ENCODE results near the gene FAM110A.
A peak's percentile ranks its signal among the peaks of the same experiment; 100 is the strongest.

The FAM110A gene

DNA sequence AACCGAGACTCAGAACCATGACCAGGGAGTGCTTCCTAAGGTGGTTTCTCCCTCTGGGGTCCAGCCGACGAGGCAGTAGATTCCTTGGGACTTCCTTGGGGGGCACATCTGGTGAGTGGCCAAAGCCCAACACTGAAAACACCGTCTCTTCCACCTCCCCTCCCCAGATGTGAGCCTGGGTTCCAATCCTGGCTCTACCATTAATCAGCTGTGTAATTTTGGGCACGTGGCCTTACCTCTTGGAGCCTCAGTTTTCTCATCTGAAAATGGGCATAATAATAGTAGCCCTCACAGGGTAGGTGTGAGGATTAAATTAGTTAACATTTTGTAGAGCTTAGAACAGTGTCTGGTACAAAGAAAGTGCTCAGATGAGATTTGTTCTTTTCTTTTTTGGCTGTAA lies 5.5 kb downstream of the FAM110A start:
- FAIRE-seq (no peak), DNase-seq (ENCODE audit: insufficient read length) (no peak)
- TF ChIP-seq TAF1 (IDR thresholded peaks at IDR 0.05; ENCODE audit: borderline replicate concordance, low read depth, low read length) (no peak), POLR2A (IDR thresholded peaks at IDR 0.05; ENCODE audit: low read depth, low read length) (no peak), POLR2AphosphoS5 (IDR thresholded peaks at IDR 0.05; ENCODE audit: low read depth, low read length) (no peak)

DNA sequence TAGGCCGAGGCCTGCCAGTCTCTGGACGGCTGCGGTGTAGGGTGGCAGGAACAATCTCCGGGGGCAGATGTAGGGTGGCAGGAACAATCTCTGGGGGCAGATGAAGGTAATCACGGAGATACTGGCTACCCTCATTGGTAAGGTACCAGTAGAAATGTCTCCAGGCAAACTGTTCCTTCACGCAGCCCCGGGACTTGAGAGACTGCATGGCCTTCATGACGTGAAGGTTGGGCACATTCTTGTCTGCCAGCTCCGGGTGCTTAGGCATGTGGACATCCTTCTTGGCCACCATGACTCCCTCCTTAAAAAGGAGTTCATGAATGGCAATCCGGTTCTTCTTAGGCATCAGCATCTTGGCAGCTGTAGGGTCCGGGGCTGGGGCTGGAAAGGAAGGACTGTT lies 6.1 kb downstream of the FAM110A start:
- DNase-seq (ENCODE audit: insufficient read length) (no peak), FAIRE-seq (no peak)
- TF ChIP-seq POLR2AphosphoS5 (IDR thresholded peaks at IDR 0.05; ENCODE audit: low read depth, low read length) = no peak
- no peak for TF ChIP-seq POLR2A (IDR thresholded peaks at IDR 0.05; ENCODE audit: low read depth, low read length)
- TF ChIP-seq TAF1 (IDR thresholded peaks at IDR 0.05; ENCODE audit: borderline replicate concordance, low read depth, low read length) = no peak

DNA sequence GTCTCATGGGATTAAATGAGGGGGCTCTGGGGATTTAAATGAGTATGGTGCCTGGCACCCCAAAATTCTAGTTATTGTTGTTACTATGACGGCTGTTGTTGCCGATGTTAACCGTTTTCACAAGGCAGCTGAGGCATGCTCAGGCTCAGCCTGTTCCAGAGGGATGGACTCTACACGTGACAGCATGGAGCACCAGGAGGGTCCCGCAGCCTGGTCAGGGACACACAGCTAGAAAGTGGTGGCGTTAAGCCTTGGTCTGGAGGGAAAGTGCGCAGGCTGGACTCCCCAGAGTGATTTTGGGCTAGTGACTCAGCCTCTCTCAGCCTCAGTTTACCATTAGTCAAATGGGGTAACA lies 7.0 kb downstream of the FAM110A start:
- no peak for TF ChIP-seq POLR2AphosphoS5 (IDR thresholded peaks at IDR 0.05; ENCODE audit: low read depth, low read length)
- TF ChIP-seq POLR2A (IDR thresholded peaks at IDR 0.05; ENCODE audit: low read depth, low read length) = no peak
- no peak for TF ChIP-seq TAF1 (IDR thresholded peaks at IDR 0.05; ENCODE audit: borderline replicate concordance, low read depth, low read length)
- DNase-seq (ENCODE audit: insufficient read length) (no peak), FAIRE-seq (no peak)

DNA sequence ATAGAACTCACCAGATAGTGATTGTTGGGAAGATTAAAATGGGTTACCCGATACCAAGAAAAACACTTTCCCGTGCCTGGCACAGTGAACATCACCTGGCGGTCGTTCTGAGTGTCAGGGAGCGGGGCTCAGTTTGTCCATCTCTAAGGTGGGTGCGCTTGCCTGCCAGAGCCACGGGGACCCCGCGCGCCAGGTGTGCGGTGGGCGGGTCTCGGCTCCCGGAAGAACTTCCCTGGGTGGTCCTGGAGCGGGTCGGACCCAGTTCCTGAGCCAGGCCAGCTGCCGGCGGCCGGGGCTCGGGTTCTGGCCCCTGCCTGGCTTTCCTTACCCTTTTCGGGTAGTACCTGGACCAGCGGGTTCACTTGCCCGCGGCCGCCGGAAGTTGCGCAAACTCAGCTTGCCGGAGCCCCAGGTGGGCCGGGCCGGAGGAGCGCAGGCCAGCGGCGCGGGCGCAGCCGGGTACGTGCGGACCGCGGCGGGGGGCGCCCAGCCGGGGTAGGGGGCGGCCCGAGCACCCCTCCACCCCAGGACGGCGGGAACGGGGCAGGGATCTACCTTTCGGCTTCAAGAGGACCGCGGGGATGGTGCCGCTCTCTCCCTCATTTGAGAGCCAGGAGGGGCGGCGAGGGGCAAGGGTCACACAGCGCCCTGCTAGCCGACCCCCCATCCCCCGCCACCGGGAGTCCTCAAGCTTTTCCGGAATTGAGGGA lies 7.5 kb downstream of the FAM110A start:
- FAIRE-seq = no peak
- no peak for TF ChIP-seq POLR2A (IDR thresholded peaks at IDR 0.05; ENCODE audit: low read depth, low read length)
- TF ChIP-seq TAF1 (IDR thresholded peaks at IDR 0.05; ENCODE audit: borderline replicate concordance, low read depth, low read length) = no peak
- no peak for TF ChIP-seq POLR2AphosphoS5 (IDR thresholded peaks at IDR 0.05; ENCODE audit: low read depth, low read length)
- no peak for DNase-seq (ENCODE audit: insufficient read length)

DNA sequence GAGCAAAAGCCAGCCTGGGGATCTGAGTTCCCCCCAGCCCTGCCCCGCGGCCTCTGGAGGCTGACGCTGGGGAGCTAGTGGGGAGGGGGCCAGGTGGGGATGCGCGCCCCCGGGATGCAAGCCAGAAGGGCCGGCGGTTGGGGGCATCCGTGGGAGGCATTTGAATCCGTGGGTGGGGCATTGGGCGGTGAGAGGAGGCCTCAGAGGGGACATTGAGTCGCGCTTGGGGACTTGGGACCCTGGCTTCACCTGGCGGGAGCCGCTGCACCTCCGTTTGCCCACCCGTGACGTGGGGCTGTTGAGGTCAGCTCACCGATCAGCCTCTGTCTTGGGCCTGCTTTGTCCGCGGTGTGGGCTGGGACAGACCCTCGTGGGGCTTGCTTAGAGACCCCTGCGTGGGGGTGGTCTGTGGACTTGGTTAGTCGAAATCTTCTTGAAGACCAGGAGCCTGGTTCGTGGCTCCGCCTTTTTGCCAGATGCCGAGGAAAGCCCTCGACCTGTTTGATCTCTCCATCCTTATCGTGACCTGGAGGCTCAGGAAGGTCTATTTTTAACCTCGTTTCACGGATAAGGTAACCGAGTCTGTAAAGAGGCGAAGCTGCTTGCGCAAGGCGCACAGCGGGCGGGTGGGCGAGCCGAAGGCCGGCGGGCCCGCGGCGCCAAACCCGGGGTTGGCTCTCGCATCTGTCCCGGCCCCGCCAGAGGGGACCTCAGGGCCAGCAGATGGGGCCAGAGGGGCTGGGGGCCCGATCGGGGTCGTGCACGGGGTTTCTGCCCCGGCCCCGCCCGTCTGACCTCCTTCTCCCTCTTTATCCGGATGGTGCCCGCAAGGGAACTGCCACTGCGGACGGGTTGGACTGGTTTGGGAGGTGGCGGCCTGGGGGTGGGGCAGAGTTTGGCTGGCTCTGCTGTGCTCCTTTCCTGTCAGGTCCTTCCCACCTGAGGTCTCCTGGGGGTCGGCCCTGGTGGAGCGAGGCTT lies 8.3 kb downstream of the FAM110A start:
- FAIRE-seq (no peak), DNase-seq (ENCODE audit: insufficient read length) (no peak)
- TF ChIP-seq POLR2AphosphoS5 (IDR thresholded peaks at IDR 0.05; ENCODE audit: low read depth, low read length) (no peak), POLR2A (IDR thresholded peaks at IDR 0.05; ENCODE audit: low read depth, low read length) (no peak), TAF1 (IDR thresholded peaks at IDR 0.05; ENCODE audit: borderline replicate concordance, low read depth, low read length) (no peak)

DNA sequence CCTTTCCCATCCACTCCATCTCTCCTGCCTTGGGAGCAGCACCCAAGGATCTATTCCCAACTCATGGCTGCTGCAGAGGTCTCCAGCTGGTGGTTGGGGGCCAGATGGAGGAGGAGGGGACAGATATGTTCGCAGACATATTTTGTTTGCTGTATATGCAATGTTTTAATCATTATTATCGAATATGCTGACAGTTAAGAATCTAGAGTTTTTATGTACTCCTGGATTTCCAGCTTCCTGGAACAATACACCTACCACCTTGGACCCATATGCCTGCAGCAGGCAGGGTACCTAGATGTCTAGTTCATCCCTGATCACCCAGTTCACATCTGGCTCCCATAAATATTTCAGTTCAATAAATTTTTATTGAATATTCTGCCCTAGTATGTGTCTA lies 9.0 kb downstream of the FAM110A start:
- no peak for TF ChIP-seq POLR2A (IDR thresholded peaks at IDR 0.05; ENCODE audit: low read depth, low read length)
- TF ChIP-seq POLR2AphosphoS5 (IDR thresholded peaks at IDR 0.05; ENCODE audit: low read depth, low read length) = no peak
- TF ChIP-seq TAF1 (IDR thresholded peaks at IDR 0.05; ENCODE audit: borderline replicate concordance, low read depth, low read length) = no peak
- FAIRE-seq = no peak
- no peak for DNase-seq (ENCODE audit: insufficient read length)

DNA sequence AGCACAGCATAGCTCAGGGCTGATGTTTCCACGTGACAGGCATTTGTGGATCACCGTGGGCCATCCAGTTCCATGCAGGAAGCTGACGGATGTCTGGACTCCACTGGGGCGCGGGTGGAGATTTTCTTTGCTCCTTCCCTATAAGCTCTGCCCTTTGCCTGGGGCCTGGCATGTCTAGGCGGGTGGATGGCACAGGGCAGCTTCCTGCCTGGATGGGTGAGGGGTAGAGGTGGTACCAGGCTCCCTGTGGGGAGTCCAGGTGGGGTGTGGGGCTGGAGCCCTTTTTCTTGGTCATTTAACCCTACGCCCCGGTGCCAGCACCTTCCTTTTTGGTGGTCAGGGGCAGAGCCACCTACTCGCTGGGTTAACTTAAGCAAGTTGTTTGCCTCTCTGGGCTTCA lies 10.4 kb downstream of the FAM110A start:
- DNase-seq (ENCODE audit: insufficient read length) = no peak
- no peak for FAIRE-seq
- TF ChIP-seq TAF1 (IDR thresholded peaks at IDR 0.05; ENCODE audit: borderline replicate concordance, low read depth, low read length) (no peak), POLR2AphosphoS5 (IDR thresholded peaks at IDR 0.05; ENCODE audit: low read depth, low read length) (no peak), POLR2A (IDR thresholded peaks at IDR 0.05; ENCODE audit: low read depth, low read length) (no peak)

DNA sequence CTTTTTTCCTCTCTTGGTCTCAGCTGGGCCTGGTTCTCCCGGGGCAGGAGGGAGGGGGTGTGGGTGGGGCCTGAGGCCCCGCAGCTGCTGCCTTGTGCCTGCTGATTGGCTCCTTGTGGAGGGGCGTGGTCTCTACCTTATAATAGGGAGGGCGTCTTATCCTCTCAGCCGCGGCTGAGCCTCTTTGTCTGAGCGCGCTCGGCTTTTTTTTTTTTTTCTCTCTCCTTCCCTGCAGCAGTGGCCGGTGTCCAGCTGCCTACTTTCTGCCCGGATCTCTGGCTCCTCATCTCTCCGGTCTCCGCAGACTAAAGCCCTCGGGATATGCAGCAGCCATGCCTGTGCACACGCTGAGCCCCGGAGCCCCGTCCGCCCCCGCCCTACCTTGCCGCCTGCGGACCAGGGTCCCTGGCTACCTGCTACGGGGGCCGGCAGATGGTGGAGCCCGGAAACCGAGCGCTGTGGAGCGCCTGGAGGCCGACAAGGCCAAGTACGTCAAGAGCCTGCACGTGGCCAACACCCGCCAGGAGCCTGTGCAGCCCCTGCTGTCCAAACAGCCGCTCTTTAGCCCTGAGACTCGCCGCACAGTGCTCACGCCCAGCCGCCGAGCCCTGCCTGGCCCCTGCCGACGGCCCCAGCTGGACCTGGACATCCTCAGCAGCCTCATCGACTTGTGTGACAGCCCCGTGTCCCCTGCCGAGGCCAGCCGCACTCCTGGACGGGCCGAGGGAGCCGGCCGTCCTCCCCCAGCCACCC lies 11.1 kb downstream of the FAM110A start:
- TF ChIP-seq POLR2AphosphoS5 (IDR thresholded peaks at IDR 0.05; ENCODE audit: low read depth, low read length) (no peak), TAF1 (IDR thresholded peaks at IDR 0.05; ENCODE audit: borderline replicate concordance, low read depth, low read length) (no peak), POLR2A (IDR thresholded peaks at IDR 0.05; ENCODE audit: low read depth, low read length) (no peak)
- DNase-seq (ENCODE audit: insufficient read length) (peak; percentile 96), FAIRE-seq (peak; percentile 95)

DNA sequence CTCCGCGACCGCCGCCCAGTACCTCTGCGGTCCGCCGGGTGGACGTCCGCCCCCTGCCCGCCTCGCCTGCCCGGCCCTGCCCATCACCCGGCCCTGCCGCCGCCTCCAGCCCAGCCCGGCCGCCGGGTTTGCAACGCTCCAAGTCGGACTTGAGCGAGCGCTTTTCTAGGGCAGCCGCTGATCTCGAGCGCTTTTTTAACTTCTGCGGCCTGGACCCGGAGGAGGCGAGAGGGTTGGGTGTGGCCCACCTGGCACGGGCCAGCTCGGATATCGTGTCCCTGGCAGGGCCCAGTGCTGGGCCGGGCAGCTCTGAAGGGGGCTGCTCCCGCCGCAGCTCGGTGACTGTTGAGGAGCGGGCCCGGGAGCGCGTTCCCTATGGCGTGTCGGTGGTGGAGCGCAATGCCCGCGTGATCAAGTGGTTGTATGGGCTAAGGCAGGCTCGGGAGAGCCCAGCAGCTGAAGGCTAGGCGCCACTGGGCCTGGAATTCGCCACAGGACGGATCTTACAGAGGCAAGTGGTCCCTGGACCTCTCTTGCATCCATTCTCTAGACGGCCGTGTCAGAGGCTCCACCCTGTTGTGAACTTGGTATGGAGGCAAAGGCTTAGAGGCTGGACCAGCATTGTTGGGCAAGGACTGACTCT lies 11.8 kb downstream of the FAM110A start:
- TF ChIP-seq TAF1 (IDR thresholded peaks at IDR 0.05; ENCODE audit: borderline replicate concordance, low read depth, low read length) (no peak), POLR2AphosphoS5 (IDR thresholded peaks at IDR 0.05; ENCODE audit: low read depth, low read length) (no peak), POLR2A (IDR thresholded peaks at IDR 0.05; ENCODE audit: low read depth, low read length) (no peak)
- FAIRE-seq (no peak), DNase-seq (ENCODE audit: insufficient read length) (no peak)

DNA sequence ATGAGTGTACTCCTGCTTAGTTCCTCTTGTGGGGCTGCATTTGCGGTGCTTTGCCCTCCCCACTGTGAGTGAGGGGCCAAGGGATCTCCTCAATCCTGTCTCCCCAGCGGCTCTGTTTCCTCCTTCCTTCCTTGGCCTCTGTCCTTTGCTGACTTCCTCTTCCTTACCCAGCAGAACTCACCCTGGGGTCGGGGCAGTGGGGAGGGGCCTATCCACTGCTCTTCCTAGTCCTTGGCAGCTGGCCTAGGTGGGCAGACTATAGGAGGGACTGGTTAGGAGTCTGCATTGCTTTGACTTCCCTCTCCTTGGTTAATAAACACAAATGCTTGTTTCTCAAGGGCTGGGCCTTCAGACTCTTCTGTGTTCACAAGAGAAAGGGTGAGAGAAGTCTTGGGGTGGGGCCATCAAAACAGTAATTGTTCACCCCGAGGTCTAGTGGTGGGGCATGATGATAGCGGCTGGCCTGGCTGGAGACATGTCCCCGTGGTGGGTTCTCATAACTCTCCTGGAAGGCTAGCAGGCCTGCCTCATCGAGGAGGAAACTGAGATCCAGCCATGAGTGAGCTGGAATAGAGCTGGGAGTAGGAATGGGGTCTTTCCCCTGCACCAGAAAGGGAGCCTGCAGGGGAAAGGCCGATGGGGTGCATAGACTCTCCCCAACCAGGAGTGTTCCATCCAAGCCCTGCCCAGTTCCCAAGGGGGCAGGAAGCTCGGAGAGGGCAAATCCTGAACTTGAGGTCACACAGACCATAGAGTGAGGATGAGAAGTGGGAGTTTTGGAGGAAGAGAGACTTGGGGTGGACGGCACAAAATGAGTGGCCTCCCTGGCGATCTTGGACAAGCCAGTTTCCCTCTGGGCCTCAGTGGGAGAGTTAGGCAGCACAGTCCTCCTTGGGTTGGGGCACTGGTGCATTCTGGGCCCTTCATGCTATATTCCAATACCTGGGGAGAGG lies 12.7 kb downstream of the FAM110A start:
- FAIRE-seq = peak; percentile 27

More for the DNA sequence above, 12.7 kb downstream of the FAM110A start:
- no peak for TF ChIP-seq POLR2AphosphoS5 (IDR thresholded peaks at IDR 0.05; ENCODE audit: low read depth, low read length)
- TF ChIP-seq TAF1 (IDR thresholded peaks at IDR 0.05; ENCODE audit: borderline replicate concordance, low read depth, low read length) = no peak
- TF ChIP-seq POLR2A (IDR thresholded peaks at IDR 0.05; ENCODE audit: low read depth, low read length) = no peak
- no peak for DNase-seq (ENCODE audit: insufficient read length)
